GM23338 (cell line): ENCODE results near the gene MYO9A. TPM values are rescaled to one million over a fixed set of nuclear protein-coding genes. Genes with fewer than 3 reads are reported as not detected.

Experiments
- ATAC-seq: fragments of 200-7000 bp; cut with Tn5 transposase; 3 replicates; pipeline ENCODE4 v1.9.1; 2020
- DNase-seq: peaks from one replicate; pipeline ENCODE4 v3.0.0-alpha.2; 2015; ENCODE audit warnings: low spot score
- H2AFZ ChIP-seq: fragments of 200-600 bp; sonication (generic); 2 replicates; pipeline ENCODE4 v1.8.0; 2016; ENCODE audit warnings: antibody characterized with exemption, mild to moderate bottlenecking, moderate library complexity
- H3F3A ChIP-seq: fragments of 200-600 bp; sonication (generic); replicated peaks from 2 replicates; pipeline ENCODE4 v1.8.0; 2017; ENCODE audit warnings: antibody characterized with exemption, mixed run types, low read depth
- H3K27ac ChIP-seq: fragments of 200-600 bp; sonication (generic); 2 replicates; pipeline ENCODE4 v1.6.1; 2016; ENCODE audit warnings: low read depth
- H3K27me3 ChIP-seq: fragments of 200-600 bp; sonication (generic); 2 replicates; pipeline ENCODE4 v1.8.0; 2016; ENCODE audit warnings: mild to moderate bottlenecking, mixed run types, moderate library complexity; ENCODE audit not compliant: insufficient read depth
- H3K36me3 ChIP-seq: fragments of 200-600 bp; sonication (generic); 2 replicates; pipeline ENCODE4 v1.8.0; 2016; ENCODE audit warnings: mild to moderate bottlenecking; ENCODE audit not compliant: insufficient read depth
- H3K4me1 ChIP-seq: fragments of 200-600 bp; sonication (generic); 2 replicates; pipeline ENCODE4 v1.8.0; 2016; ENCODE audit warnings: mild to moderate bottlenecking, moderate library complexity; ENCODE audit not compliant: insufficient read depth
- H3K4me2 ChIP-seq: fragments of 200-600 bp; sonication (generic); 2 replicates; pipeline ENCODE4 v1.7.1; 2017; ENCODE audit warnings: mixed run types
- H3K4me3 ChIP-seq: fragments of 200-600 bp; sonication (generic); 2 replicates; pipeline ENCODE4 v1.6.1; 2016; ENCODE audit warnings: mixed run types
- H3K79me2 ChIP-seq: fragments of 200-600 bp; sonication (generic); replicated peaks from 2 replicates; pipeline ENCODE4 v1.8.0; 2017; ENCODE audit warnings: mild to moderate bottlenecking; ENCODE audit not compliant: insufficient read depth
- H3K9me2 ChIP-seq: fragments of 200-600 bp; sonication (generic); 2 replicates; pipeline ENCODE4 v1.8.0; 2017; ENCODE audit not compliant: insufficient read depth
- H4K20me1 ChIP-seq: fragments of 200-600 bp; sonication (generic); replicated peaks from 2 replicates; pipeline ENCODE4 v1.8.0; 2017; ENCODE audit warnings: mild to moderate bottlenecking; ENCODE audit not compliant: insufficient read depth
- H3K27ac Mint-ChIP-seq: 2 replicates; pipeline ENCODE4 v1.8.0; 2020; ENCODE audit warnings: inconsistent platforms, mild to moderate bottlenecking, moderate library complexity, mixed read lengths
- H3K27me3 Mint-ChIP-seq: 3 replicates; pipeline ENCODE4 v1.8.0; 2022; ENCODE audit warnings: low read depth, mild to moderate bottlenecking, moderate library complexity, mixed read lengths, inconsistent platforms; ENCODE audit not compliant: insufficient read depth, poor library complexity
- H3K36me3 Mint-ChIP-seq: 3 replicates; pipeline ENCODE4 v1.8.0; 2021; ENCODE audit warnings: low read depth, mild to moderate bottlenecking, inconsistent platforms, moderate library complexity, mixed read lengths
- H3K4me1 Mint-ChIP-seq: 3 replicates; pipeline ENCODE4 v1.8.0; 2020; ENCODE audit warnings: mild to moderate bottlenecking, inconsistent platforms, mixed read lengths
- H3K4me3 Mint-ChIP-seq: 3 replicates; pipeline ENCODE4 v1.8.0; 2021; ENCODE audit warnings: moderate library complexity, mild to moderate bottlenecking, inconsistent platforms, mixed read lengths
- H3K9me3 Mint-ChIP-seq: 3 replicates; pipeline ENCODE4 v1.8.0; 2020; ENCODE audit warnings: moderate library complexity, mild to moderate bottlenecking, inconsistent platforms, mixed read lengths
- CREB1 ChIP-seq: fragments of 250-450 bp; sonication (Bioruptor Pico); IDR thresholded peaks from 2 replicates; pipeline ENCODE4 v1.5.0; 2020; ENCODE audit warnings: low read depth, mild to moderate bottlenecking, moderate library complexity
- POLR2AphosphoS5 ChIP-seq: IDR thresholded peaks from 2 replicates; pipeline ENCODE4 v1.6.1; 2016; ENCODE audit warnings: antibody characterized with exemption, low read depth
- ZNF114 ChIP-seq: fragments of 250-450 bp; sonication (Bioruptor Pico); IDR thresholded peaks from 2 replicates; pipeline ENCODE4 v1.5.0; 2020; ENCODE audit warnings: mild to moderate bottlenecking, moderate library complexity
- polyA plus RNA-seq: library from polyadenylated mRNA; unstranded; fragments of >200 nt; fragmentation: Nextera tagmentation; extraction: Ambion mirVana; gene quantifications from 2 replicates; pipeline ENCODE4 v1.2.1, GENCODE V29; 2016
- small RNA-seq: library from RNA; depleted of rRNA; stranded (forward); fragments of <200 nt; gene quantifications from one replicate; pipeline ENCODE3, GENCODE V24; 2014; ENCODE audit warnings: low replicate concordance
- total RNA-seq: library from RNA; depleted of rRNA; stranded (reverse); fragments of >200 nt; shearing (Covaris generic); gene quantifications from 2 replicates; pipeline ENCODE4 v1.2.3, GENCODE V29; 2014; rRNA removed
- TF ChIP-seq, protein P1 (sequence below), 2 experiments: fragments of 200-600 bp in 1 of 2; sonication (generic) in 1 of 2; conservative IDR thresholded peaks; 2 replicates each; pipeline versions ENCODE4 v1.5.1 to v1.6.1; 2016 to 2017; ENCODE audit warnings: antibody characterized with exemption in 2 of 2, low read depth in 2 of 2, mild to moderate bottlenecking in 2 of 2, moderate library complexity in 1 of 2
- TF ChIP-seq, protein P2 (sequence below): fragments of 250-450 bp; sonication (Bioruptor Pico); IDR thresholded peaks from 2 replicates; pipeline ENCODE4 v1.5.0; 2020; ENCODE audit warnings: mild to moderate bottlenecking, moderate library complexity
- TF ChIP-seq, protein P3 (sequence below): IDR thresholded peaks from one replicate; pipeline ENCODE4 v1.6.1; 2018; ENCODE audit warnings: antibody characterized with exemption; ENCODE audit not compliant: unreplicated experiment

The MYO9A gene
- total and polyA plus RNA-seq, 2 experiments from 2014 or later = 11.6 to 32.8 TPM

DNA sequence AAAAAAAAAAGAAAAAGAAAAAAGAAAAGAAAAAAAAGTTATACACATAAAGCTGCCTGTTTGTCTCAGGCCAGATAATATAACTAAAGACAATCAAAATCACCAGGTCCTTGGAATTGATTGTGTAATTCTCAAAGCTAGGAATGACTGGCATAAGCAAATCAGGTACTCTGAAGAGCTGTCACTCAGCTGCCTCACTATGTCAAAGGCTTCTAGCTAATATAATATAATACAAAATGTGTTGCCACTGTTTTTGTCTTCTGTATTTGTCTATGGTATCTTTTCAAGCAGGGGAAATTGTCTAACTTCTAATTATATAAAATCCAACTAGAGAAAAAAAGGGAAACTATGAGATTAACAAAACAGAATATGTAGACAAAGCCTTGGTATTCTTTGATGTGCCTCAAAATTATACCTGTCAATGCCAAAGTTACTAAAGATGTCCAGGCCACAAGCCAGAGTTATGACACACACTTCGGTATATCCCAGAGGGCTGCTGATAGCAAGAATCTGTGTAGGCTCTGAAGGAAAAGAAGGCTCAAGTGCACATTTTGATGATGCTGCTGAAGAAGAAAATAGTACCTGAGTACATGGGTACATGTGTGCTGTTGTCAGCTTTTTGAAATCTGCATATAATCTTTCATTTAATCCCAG, 344.6 kb downstream of the MYO9A start:
- peaks cover under 1% of the 10 kb centered on the region for H3K36me3 Mint-ChIP-seq
- H3K27me3 Mint-ChIP-seq = no peaks in the 10 kb centered on the region
- no peaks in the 10 kb centered on the region for H3K79me2 ChIP-seq
- H3K4me1 ChIP-seq = no peaks in the 10 kb centered on the region
- no peaks in the 10 kb centered on the region for H3K27me3 ChIP-seq
- no peak overlapping the region for H3K27ac Mint-ChIP-seq
- no peaks in the 10 kb centered on the region for H3K36me3 ChIP-seq
- H3K4me1 Mint-ChIP-seq = no peaks in the 10 kb centered on the region
- no peak for DNase-seq
- ATAC-seq = no peak
- H3K4me2 ChIP-seq = no peak overlapping the region
- no peaks in the 10 kb centered on the region for H3F3A ChIP-seq
- H2AFZ ChIP-seq = no peak overlapping the region
- H3K9me2 ChIP-seq = no peaks in the 10 kb centered on the region
- no peak overlapping the region for H3K27ac ChIP-seq
- H4K20me1 ChIP-seq = no peaks in the 10 kb centered on the region
- no peak overlapping the region for H3K4me3 ChIP-seq
- no peak overlapping the region for H3K4me3 Mint-ChIP-seq
- H3K9me3 Mint-ChIP-seq = peaks cover 4% of the 10 kb centered on the region
- TF ChIP-seq, protein P1, sequence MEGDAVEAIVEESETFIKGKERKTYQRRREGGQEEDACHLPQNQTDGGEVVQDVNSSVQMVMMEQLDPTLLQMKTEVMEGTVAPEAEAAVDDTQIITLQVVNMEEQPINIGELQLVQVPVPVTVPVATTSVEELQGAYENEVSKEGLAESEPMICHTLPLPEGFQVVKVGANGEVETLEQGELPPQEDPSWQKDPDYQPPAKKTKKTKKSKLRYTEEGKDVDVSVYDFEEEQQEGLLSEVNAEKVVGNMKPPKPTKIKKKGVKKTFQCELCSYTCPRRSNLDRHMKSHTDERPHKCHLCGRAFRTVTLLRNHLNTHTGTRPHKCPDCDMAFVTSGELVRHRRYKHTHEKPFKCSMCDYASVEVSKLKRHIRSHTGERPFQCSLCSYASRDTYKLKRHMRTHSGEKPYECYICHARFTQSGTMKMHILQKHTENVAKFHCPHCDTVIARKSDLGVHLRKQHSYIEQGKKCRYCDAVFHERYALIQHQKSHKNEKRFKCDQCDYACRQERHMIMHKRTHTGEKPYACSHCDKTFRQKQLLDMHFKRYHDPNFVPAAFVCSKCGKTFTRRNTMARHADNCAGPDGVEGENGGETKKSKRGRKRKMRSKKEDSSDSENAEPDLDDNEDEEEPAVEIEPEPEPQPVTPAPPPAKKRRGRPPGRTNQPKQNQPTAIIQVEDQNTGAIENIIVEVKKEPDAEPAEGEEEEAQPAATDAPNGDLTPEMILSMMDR (conservative IDR thresholded peaks at IDR 0.05; ENCODE audit: low read depth in 2 of 2) = no peak
- TF ChIP-seq, protein P2, sequence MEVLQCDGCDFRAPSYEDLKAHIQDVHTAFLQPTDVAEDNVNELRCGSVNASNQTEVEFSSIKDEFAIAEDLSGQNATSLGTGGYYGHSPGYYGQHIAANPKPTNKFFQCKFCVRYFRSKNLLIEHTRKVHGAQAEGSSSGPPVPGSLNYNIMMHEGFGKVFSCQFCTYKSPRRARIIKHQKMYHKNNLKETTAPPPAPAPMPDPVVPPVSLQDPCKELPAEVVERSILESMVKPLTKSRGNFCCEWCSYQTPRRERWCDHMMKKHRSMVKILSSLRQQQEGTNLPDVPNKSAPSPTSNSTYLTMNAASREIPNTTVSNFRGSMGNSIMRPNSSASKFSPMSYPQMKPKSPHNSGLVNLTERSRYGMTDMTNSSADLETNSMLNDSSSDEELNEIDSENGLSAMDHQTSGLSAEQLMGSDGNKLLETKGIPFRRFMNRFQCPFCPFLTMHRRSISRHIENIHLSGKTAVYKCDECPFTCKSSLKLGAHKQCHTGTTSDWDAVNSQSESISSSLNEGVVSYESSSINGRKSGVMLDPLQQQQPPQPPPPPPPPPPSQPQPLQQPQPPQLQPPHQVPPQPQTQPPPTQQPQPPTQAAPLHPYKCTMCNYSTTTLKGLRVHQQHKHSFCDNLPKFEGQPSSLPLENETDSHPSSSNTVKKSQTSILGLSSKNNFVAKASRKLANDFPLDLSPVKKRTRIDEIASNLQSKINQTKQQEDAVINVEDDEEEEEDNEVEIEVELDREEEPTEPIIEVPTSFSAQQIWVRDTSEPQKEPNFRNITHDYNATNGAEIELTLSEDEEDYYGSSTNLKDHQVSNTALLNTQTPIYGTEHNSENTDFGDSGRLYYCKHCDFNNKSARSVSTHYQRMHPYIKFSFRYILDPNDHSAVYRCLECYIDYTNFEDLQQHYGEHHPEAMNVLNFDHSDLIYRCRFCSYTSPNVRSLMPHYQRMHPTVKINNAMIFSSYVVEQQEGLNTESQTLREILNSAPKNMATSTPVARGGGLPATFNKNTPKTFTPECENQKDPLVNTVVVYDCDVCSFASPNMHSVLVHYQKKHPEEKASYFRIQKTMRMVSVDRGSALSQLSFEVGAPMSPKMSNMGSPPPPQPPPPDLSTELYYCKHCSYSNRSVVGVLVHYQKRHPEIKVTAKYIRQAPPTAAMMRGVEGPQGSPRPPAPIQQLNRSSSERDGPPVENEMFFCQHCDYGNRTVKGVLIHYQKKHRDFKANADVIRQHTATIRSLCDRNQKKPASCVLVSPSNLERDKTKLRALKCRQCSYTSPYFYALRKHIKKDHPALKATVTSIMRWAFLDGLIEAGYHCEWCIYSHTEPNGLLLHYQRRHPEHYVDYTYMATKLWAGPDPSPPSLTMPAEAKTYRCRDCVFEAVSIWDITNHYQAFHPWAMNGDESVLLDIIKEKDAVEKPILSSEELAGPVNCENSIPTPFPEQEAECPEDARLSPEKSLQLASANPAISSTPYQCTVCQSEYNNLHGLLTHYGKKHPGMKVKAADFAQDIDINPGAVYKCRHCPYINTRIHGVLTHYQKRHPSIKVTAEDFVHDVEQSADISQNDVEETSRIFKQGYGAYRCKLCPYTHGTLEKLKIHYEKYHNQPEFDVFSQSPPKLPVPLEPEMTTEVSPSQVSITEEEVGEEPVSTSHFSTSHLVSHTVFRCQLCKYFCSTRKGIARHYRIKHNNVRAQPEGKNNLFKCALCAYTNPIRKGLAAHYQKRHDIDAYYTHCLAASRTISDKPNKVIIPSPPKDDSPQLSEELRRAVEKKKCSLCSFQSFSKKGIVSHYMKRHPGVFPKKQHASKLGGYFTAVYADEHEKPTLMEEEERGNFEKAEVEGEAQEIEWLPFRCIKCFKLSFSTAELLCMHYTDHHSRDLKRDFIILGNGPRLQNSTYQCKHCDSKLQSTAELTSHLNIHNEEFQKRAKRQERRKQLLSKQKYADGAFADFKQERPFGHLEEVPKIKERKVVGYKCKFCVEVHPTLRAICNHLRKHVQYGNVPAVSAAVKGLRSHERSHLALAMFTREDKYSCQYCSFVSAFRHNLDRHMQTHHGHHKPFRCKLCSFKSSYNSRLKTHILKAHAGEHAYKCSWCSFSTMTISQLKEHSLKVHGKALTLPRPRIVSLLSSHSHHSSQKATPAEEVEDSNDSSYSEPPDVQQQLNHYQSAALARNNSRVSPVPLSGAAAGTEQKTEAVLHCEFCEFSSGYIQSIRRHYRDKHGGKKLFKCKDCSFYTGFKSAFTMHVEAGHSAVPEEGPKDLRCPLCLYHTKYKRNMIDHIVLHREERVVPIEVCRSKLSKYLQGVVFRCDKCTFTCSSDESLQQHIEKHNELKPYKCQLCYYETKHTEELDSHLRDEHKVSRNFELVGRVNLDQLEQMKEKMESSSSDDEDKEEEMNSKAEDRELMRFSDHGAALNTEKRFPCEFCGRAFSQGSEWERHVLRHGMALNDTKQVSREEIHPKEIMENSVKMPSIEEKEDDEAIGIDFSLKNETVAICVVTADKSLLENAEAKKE = no peak
- TF ChIP-seq POLR2AphosphoS5 = no peak
- no peak for TF ChIP-seq CREB1
- TF ChIP-seq, protein P3, sequence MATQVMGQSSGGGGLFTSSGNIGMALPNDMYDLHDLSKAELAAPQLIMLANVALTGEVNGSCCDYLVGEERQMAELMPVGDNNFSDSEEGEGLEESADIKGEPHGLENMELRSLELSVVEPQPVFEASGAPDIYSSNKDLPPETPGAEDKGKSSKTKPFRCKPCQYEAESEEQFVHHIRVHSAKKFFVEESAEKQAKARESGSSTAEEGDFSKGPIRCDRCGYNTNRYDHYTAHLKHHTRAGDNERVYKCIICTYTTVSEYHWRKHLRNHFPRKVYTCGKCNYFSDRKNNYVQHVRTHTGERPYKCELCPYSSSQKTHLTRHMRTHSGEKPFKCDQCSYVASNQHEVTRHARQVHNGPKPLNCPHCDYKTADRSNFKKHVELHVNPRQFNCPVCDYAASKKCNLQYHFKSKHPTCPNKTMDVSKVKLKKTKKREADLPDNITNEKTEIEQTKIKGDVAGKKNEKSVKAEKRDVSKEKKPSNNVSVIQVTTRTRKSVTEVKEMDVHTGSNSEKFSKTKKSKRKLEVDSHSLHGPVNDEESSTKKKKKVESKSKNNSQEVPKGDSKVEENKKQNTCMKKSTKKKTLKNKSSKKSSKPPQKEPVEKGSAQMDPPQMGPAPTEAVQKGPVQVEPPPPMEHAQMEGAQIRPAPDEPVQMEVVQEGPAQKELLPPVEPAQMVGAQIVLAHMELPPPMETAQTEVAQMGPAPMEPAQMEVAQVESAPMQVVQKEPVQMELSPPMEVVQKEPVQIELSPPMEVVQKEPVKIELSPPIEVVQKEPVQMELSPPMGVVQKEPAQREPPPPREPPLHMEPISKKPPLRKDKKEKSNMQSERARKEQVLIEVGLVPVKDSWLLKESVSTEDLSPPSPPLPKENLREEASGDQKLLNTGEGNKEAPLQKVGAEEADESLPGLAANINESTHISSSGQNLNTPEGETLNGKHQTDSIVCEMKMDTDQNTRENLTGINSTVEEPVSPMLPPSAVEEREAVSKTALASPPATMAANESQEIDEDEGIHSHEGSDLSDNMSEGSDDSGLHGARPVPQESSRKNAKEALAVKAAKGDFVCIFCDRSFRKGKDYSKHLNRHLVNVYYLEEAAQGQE = no peak
- TF ChIP-seq ZNF114 (CRISPR knock-in tag) = no peak

Small RNA genes within 50 kb of the gene (small RNA-seq; reads per million reads assigned to genes)
- gene RNA5SP399 (not detected), gene RNU2-65P (not detected)

Other genes with a start within 250 kb of the MYO9A start
- gene SENP8, start 253 bp upstream of the MYO9A start, total RNA-seq = 4.9 and 7.7 TPM in 2 replicates
- gene SENP8, start 253 bp upstream of the MYO9A start, polyA plus RNA-seq = 2.8 and 3.1 TPM in 2 replicates
- 2.8 and 3.3 TPM in 2 replicates for gene GRAMD2A, start 79.6 kb upstream of the MYO9A start, total RNA-seq
- gene GRAMD2A, start 79.6 kb upstream of the MYO9A start, polyA plus RNA-seq = 0.70 and 0.71 TPM in 2 replicates
- 1,067 and 1,137 TPM in 2 replicates for gene PKM, start 113.0 kb upstream of the MYO9A start, total RNA-seq
- gene PKM, start 113.0 kb upstream of the MYO9A start, polyA plus RNA-seq = 432 and 445 TPM in 2 replicates
- gene PARP6, start 154.4 kb upstream of the MYO9A start, total RNA-seq = 17.8 and 28.1 TPM in 2 replicates
- 18.3 and 27.6 TPM in 2 replicates for gene PARP6, start 154.4 kb upstream of the MYO9A start, polyA plus RNA-seq
- gene CELF6, start 202.0 kb upstream of the MYO9A start, total RNA-seq = 0.14 TPM in 1 of 2 replicates, not detected in the other
- not detected in 2 replicates for gene CELF6, start 202.0 kb upstream of the MYO9A start, polyA plus RNA-seq